NCI-H460 (cell line): Measurements from ENCODE around the gene ELAC1. TPM values are rescaled to one million over a fixed set of nuclear protein-coding genes. Genes with fewer than 3 reads are reported as not detected.
A peak's percentile ranks its signal among the peaks of the same experiment; 100 is the strongest.
"Not testable (repeated sequence)": the region's sequence is repeated elsewhere in the genome, so short reads cannot be mapped to it uniquely, and the experiment has no call there.

Experiments
- DNase-seq: peaks from one replicate; pipeline ENCODE4 v3.0.0-alpha.2; 2016; ENCODE audit warnings: low read depth; ENCODE audit errors: extremely low read depth
- total RNA-seq: library from RNA; depleted of rRNA; stranded (reverse); fragments of >200 nt; shearing (Covaris generic); gene quantifications from 2 replicates; pipeline ENCODE4 v1.2.3, GENCODE V29; 2014

ELAC1 gene
- total RNA-seq, 1 experiment from 2014 or later = 4.0 TPM

DNA sequence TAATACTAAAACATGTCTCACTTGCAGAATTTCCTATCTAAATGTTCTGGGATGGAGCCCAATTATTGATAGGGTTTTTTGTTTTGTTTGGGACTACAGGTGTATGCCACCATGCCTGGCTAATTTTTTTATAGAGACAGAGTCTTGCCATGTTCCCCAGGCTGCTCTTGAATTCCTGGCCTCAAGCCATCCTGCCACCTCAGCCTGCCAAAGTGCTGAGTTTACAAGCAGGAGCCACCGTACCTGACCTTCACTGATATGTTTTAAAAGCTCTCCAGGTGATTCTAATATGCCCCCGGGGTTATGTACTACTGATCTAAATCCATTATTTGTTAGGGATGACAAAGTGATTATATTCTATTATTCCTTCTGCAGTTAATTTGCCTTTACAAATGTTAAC is 2.2 kb downstream of the ELAC1 start:
- DNase-seq = no peak

DNA sequence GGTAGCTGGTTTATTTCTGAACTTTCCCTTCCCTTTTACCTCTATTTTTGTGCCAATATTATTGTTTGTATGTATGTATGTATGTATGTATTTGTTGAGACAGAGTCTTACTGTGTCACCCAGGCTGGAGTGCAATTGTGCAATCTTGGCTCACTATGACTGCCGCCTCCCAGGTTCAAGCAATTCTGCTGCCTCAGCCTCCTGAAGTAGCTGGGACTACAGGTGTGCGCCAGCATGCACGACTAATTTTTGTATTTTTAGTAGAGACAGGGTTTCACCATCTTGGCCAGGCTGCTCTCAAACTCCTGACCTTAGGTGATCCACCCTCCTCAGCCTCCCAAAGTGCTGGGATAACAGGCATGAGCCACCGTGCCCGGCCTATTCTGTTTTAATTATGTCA is 4.6 kb downstream of the ELAC1 start:
- not testable (repeated sequence) for DNase-seq

DNA sequence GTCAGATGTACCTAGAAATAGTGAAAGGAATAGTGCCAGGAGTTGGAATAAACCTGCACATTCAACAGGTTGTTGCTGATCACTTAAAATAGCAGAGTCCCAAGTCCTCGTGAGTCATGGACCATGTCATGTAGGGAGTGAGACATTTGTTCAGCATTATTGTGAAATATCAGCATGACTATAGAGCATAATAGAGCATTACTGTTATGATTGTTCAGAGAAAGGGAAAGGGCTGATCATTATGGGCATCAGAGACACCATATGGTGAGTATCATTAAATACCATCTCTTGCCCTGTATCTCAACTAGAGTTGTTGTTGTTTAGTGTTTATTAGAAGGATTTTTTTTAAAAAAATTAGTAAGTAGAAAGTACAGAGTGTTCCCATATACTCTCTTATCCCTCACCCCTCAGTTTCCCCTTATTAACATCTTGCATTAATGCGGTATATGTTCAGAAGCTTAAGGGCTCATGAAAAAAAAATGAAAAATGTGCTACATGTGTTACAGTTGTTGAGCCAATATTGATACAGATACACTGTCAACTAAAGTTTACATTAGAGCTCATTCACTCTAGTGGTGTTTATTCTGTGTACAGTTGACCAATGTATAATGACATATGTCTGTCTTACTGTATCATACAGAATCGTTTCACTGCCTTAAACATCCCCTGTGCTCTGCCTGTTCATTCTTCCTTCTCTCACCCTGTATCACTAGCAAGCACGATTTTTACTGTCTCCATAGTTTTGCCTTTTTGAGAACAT is 5.7 kb downstream of the ELAC1 start:
- DNase-seq = peak; percentile 52

DNA sequence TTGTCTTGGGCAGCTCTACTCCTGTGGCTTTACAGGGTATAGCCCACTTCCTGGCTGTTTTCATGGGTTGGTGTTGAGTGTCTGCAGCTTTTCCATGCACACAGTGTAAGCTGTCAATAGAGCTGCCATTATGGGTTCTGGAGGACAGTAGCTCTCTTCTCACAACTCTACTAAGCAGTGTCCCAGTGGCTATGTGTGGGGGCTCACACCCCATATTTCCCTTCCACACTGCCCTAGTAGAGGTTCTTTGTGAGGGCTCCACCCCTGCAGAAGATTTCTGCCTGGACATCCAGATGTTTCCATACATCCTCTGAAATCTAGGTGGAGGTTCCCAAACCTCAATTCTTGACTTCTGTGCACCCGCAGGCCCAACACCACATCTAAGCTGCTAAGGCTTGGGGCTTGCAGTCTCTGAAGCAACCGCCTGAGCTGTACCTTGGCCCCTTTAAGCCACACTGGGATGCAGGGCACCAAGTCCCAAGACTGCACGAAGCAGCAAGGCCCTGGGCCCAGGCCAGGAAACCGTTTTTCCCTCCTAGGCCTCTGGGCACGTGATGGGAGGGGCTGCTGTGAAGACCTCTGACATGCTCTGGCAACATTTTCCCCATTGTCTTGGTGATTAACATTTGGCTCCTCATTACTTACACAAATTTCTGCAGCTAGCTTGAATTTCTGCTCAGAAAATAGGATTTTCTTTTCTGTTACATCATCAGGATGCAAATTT is 9.4 kb downstream of the ELAC1 start:
- no peak for DNase-seq

DNA sequence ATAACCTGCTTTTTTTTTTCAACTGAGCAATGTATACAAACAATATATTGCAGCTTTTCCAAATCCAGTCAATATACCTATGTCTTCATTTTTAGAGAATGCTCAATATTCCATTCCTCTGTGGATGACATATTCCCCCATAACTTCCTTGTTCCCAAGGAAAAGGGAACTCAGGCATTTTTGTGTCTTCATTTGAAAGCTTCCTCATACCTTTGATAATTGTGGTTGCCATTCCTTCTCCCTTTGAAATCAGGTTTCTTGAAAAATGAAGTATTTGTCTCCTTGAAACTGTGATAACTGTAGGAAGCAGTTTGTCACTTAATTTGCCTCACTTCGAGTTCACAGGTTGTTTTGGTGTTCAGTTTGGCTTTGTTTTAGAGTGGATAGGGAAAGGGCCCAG is 13.5 kb downstream of the ELAC1 start:
- no peak for DNase-seq

DNA sequence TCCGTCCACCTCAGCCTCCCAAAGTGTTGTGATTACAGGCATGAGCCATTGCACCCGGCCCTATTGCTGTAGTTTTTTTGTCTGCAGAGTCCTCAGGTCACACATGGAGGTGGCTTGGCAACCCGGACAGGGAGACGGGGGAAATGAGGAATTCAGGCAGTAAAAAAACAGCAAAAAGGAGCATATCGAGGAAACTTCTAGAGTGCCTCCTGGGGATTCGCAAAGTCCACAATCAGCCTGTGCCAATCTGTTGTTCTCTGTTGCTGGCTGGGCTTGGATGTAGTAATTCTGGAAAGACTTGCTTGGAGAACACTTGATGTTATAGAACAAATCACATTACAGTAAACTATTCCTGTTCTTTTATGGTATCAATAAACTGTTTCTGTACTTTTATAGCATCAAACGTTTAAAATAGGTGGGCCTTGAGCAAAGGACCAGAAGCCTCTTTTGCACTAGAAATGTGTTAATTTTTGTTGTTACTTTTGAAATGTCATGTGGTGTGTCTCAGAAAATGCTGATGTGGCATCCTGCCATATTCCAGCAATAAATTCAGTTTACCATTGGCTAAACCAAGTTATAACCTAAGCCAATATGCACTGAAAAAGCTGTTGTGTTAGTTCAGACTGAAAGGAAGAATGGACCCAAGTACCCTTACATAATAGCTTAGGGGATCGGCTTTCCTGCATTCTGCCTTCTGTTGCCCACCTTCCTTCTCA is 14.4 kb downstream of the ELAC1 start:
- no peak for DNase-seq

DNA sequence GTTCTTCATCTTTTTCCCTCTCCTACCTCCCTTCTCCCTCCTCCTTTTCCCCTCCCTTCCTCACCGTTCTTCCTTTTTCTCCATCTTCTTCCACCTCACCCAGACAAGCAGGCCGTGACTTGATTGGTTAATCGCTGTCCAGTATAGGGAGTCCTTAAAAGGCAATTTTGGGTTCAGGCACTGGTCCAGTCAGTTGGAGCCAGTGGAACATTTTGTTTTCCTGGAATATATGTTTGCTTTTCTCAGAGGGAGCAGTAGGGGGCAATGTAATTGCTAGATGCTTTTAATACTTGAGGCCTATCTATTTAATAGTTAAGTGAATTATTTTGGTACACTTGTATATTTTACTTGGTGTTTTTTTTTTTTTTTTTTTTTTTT is 15.0 kb downstream of the ELAC1 start:
- DNase-seq = no peak

DNA sequence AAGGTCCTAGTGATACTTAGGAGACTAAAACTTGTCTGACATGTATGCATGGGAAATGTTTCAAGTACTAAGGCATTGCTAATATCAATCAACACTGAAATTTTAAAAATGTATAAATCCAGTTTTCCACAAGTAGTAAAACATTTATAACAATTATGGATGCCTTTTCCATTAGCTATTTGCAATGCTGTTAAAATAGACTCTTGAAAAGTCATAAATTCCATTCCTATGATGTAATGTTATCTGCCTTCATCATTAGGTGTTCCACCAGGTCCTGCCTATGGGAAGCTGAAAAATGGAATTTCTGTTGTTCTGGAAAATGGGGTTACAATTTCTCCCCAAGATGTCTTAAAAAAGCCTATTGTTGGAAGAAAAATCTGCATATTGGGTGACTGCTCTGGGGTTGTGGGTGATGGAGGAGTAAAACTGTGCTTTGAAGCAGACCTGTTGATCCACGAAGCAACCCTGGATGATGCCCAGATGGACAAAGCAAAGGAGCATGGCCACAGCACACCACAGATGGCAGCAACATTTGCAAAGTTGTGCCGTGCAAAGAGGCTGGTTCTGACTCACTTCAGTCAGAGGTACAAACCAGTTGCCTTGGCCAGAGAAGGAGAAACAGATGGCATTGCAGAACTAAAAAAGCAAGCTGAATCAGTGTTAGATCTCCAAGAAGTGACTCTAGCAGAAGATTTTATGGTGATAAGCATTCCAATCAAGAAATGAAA is 18.7 kb downstream of the ELAC1 start:
- DNase-seq = no peak

DNA sequence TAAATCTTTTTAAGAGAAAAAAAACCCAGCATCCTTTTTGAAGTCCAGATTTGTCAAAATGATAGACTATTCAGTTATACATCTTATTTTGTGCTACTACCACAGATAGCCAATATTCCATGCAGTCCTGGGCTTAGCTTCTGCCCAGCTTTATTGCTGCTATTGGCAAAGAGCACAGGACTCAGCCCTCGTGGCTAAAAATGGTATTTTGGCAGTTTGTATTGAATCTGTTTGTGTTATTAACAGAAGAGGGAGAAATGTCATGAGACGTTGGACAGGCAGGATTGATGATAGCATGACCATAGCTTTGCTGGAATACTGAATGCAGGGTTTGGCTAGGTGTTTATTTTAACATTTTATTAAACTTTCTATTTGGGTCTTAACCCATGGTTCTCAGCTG is 19.4 kb downstream of the ELAC1 start:
- DNase-seq = no peak

DNA sequence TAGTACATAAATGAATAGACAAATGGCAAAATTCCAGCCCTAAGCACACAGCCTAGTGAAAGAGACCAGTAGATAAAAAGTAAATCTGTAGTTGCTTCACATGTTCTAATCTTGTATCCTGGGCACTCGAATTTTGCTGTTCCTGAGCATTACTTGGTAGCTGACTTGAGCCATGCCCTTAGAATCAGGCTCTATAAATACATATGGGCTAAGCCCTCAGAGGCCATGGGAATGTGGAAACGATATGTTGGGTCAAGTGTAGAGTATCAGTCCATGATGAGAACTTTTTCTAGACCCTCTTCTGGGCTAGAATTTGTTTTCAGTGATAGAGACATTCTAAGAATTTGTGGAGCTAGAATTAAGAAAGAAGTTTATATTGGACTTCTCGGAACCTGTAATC is 21.9 kb downstream of the ELAC1 start:
- no peak for DNase-seq

DNA sequence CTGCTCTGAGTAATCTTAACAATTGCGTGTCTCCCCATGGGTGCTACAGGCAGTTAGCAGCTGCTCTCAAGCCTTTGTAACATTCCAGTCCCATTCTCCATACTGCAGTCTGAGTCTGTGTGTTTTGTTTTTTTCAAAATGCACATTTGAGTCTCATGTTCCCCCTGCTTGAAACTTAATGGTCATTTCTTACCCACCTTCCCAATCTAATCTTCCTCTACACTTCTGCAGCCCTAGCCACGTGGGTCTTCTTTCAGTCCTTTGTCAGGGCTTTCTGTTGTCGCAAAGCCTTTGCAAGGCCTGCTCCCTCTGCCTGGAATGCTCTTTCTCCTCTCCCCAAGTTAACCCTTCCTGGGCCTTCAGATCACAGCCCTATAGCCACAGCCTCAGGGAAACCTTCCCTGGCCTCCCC is 24.5 kb downstream of the ELAC1 start:
- DNase-seq = no peak

DNA sequence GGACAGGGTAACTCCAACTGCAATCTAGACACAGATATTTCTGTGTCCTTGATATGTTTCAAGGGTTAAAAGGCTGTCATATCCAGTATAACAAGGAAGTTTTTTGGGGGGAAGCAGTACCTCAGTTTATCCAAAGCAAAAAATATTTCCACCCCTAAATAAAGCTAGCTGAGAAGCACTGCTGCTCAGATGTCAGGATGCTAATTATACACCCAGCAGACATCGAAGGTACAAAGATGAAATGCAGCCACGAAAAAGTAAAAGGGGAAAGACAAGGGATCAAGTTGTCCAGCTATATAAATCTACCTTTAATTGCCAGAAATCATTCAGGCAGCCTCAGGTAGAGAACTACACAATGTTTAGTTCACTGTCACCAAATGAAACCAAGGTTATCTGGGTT is 26.2 kb downstream of the ELAC1 start:
- DNase-seq = no peak

DNA sequence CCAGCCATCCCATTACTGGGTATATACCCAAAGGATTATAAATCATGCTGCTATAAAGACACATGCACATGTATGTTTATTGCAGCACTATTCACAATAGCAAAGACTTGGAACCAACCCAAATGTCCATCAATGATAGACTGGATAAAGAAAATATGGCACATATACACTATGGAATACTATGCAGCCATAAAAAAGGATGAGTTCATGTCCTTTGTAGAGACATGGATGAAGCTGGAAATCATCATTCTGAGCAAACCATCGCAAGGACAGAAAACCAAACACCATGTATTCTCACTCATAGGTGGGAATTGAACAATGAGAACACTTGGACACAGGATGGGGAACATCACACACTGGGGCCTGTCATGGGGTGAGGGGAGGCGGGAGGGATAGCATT is 35.3 kb downstream of the ELAC1 start:
- DNase-seq = not testable (repeated sequence)

DNA sequence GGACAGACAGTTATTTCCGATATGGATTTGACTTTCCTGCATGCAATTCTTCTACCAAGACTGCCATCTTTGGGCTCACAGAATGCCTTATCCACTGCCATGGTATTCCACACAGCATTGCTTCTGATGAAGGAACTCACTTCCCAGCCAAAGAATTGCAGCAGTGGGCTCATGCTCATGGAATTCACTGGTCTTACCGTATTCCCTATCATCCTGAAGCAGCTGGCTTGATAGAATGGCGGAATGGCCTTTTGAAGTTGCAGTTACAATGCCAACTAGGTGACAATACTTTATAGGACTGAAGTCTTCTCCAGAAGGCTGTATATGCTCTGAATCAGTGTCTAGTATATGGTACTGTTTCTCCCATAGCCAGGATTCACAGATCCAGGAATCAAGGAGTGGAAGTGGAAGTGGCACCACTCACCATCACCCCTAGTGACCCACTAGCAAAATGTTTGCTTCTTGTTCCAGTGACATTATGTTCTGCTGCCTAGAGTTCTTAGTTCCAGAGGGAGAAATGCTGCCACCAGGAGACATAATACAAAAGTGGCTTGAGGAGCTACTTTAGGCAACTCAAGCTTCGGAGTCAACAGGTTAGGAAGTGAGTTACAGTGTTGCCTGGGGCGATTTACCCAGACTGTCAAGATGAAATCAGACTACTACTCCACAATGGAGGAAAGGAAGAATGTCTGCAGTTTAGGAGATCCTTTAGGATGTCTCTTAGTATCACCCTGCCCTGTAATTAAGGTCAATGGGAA is 38.4 kb downstream of the ELAC1 start:
- DNase-seq = no peak

DNA sequence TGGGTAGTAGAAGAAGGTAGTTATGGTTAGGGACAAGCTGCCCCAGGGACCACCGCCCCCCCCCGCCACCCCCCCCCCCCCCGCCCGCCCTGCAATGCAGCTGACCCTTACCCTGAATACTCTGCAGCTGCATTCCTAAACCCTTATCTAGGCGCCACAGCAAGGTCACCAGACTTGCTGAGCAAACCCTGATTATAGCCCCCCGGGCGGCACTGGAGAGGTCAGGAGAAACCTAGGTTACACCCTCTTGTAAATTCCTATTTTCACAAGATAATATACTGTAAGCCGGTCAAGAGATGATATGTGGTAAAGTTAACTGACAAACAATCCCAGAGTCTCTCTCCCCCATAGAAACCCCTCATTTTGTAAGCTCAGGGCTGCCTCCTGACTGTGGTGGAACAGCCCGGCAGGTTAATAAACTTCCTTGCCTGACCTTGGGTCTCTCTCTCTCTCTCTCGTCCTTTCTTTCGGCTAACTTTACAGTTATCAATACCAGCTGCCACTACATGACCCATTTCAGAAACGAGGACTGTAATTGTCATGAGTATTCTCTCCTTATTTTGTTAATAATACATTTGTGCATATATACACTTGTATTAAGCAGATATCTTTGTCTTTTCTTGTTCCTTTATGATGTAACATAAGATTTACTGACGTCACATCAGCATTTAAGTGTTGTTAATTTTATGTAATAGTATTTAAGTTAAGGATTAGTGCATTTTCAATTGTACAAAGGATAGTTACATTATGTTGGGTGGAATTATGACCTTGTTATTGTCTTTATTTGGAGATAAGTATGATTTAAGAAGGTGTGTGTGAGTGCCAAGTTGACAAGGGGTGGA is 39.3 kb downstream of the ELAC1 start:
- DNase-seq = no peak

DNA sequence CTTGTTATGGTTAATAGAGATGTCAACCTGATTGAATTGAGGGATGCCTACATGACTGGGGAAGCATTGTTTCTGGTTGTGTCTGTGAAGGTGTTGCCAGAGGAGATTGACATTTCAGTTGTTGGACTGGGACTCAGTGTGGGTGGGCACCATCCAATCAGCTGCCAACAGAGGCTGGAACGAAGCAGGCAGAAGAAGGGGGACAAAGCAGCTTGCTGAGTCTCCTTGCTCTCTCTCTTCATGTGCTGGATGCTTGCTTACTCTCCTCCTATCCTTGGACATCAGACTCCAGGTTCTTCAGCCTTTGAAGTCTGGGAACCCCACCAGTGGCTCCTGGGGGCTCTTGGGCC is 39.9 kb downstream of the ELAC1 start:
- DNase-seq = no peak

DNA sequence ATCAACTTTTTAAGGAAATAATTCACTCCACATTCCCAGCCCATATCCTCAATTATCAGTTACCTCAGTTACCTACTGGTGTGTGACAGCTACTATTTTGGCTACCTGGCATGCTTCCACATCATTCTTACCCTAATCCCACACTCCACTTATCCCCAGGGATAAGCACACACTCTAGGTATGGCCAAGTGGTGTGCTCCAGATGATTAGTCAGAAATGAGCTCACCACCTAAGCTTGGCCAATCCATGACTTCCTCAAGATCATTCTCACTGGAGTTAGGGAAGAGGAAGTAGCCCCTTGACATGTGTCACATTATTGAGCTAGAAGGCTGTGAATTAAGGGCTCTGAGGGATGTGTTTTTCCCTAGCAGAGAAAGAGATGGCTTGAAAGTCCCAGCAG is 41.2 kb downstream of the ELAC1 start:
- DNase-seq = no peak

DNA sequence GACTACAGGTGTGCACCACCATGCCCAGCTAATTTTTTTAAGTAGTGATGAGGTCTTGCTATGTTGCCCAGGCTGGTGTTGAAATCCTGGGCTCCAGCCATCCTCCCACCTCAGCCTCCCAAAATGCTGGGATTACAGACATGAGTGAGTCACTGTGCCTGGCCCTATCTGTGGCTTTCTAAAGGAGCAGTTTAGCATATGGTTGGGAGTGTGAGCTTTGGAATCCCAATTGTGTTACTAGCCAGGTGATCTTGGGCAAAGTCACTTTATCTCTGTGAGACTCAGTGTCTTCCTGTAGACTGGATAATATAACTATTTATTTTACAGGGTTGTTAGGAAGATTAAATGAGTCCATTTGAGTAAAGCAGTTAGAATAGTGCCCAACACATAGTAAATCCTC is 42.4 kb downstream of the ELAC1 start:
- no peak for DNase-seq

DNA sequence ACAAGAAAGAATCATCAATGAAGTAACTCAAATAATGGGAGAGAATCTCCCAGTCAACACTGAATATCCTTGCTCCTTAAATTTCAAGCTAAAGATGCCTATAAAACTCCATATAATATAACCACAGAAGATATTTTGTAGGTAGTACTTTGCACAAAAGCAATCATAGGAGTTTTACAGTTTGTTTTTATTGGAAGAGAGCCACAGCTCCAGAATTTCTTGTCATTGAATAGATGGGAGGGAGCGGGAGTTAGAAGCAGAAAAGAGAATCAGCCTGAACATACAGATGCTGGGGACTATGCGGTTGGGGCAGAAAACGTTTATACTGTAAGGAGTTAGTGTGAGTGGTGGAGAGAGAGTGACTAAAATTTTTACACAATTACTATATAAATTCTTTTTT is 43.9 kb downstream of the ELAC1 start:
- DNase-seq = no peak

DNA sequence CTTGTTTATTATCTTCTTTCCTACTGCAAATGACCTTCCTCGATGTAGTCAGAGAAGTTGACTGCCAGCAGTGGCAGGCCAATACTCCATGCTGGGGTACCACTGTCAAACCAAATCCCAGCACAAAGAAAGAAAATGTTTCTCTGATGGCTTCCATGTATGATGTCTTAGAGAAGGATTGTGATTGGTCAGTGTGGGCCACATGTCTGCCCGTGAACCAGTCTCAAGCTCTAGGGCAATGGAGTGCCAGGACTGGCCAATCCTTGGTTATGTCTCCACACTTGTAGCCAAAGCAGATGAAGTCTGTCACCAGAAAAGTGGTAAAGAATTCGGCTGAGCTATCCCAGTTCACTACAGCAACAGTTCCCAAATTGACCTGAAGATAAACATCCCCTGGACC is 44.6 kb downstream of the ELAC1 start:
- DNase-seq = no peak
